GM12878 (cell line): ENCODE measurements around the gene NET1. TPM values are rescaled to one million over a fixed set of nuclear protein-coding genes. Genes with fewer than 3 reads are reported as not detected.

Source experiments
- ATAC-seq: fragments of 200-7000 bp; cut with Tn5 transposase; 3 replicates; pipeline ENCODE4 v1.9.1; 2020; ENCODE audit warnings: mild to moderate bottlenecking, moderate library complexity
- BruUV-seq: library from RNA; stranded (reverse); fragments of 400-500 nt; replicated peaks from 2 replicates; lab custom pipeline; 2021; lab: Mats Ljungman, UMichigan
- CTCF ChIA-PET: fragments of 300-600 bp; sonication (Branson Sonifier 250); formaldehyde crosslinking; extraction: SDS; loops from one replicate; lab custom pipeline; 2021; ENCODE audit warnings: inconsistent platforms; lab: Yijun Ruan, JAX
- POLR2A ChIA-PET: fragments of 350-600 bp; formaldehyde crosslinking; extraction: SDS; loops from one replicate; lab custom pipeline; 2021; ENCODE audit warnings: inconsistent platforms; lab: Charles Lee
- RAD21 ChIA-PET: fragments of 300-600 bp; sonication (Branson Sonifier 250); formaldehyde crosslinking; loops from one replicate; lab custom pipeline; 2023; ENCODE audit warnings: antibody characterized with exemption; ENCODE audit not compliant: unreplicated experiment; lab: Charles Lee
- SMC1A ChIA-PET: fragments of 300-600 bp; sonication (Branson Sonifier 250); formaldehyde crosslinking; loops from one replicate; lab custom pipeline; 2023; ENCODE audit not compliant: unreplicated experiment, uncharacterized antibody; lab: Charles Lee
- DNase-seq: peaks from one replicate; pipeline ENCODE4 v3.0.0-alpha.2; 2011; ENCODE audit warnings: low read depth, low spot score
- FAIRE-seq: peaks from 3 replicates; lab custom pipeline; 2011; peaks lifted over from hg19 to GRCh38; lab: Jason Lieb, UNC
- H2AFZ ChIP-seq: 2 replicates; pipeline ENCODE4 v1.6.0; 2011; ENCODE audit warnings: low read depth, low read length, control low read depth; ENCODE audit not compliant: control insufficient read depth
- H3K27ac ChIP-seq: 2 replicates; pipeline ENCODE4 v1.5.1; 2011; ENCODE audit warnings: control low read depth; ENCODE audit not compliant: control insufficient read depth, insufficient read depth
- H3K27me3 ChIP-seq, 2 experiments: replicated peaks in 1 of 2; 2 replicates each; pipeline versions ENCODE4 v1.6.0 to v1.6.1; 2011; ENCODE audit warnings: low read length in 1 of 2; ENCODE audit not compliant: control insufficient read depth in 2 of 2, insufficient read depth in 2 of 2
- H3K36me3 ChIP-seq, 2 experiments: 2 replicates each; pipeline ENCODE4 v1.5.1; 2011; ENCODE audit warnings: low read length in 1 of 2; ENCODE audit not compliant: control insufficient read depth in 2 of 2, insufficient read depth in 2 of 2
- H3K4me1 ChIP-seq: 2 replicates; pipeline ENCODE4 v1.6.1; 2011; ENCODE audit warnings: mild to moderate bottlenecking, low read length, moderate library complexity, mixed read lengths; ENCODE audit not compliant: control insufficient read depth, insufficient read depth
- H3K4me2 ChIP-seq: 2 replicates; pipeline ENCODE4 v1.6.0; 2011; ENCODE audit warnings: control low read depth; ENCODE audit not compliant: control insufficient read depth, insufficient read depth
- H3K4me3 ChIP-seq: fragments of 200-600 bp; sonication (generic); 2 replicates; pipeline ENCODE4 v1.5.1; 2016
- H3K79me2 ChIP-seq: 2 replicates; pipeline ENCODE4 v1.6.0; 2011; ENCODE audit warnings: low read length; ENCODE audit not compliant: control insufficient read depth, insufficient read depth
- H3K9ac ChIP-seq: 2 replicates; pipeline ENCODE4 v1.8.0; 2011; ENCODE audit warnings: low read length, control low read depth, mixed read lengths; ENCODE audit not compliant: control insufficient read depth, insufficient read depth
- H3K9me3 ChIP-seq: replicated peaks from 3 replicates; pipeline ENCODE4 v1.5.1; 2011; ENCODE audit warnings: mild to moderate bottlenecking, low read length; ENCODE audit not compliant: control insufficient read depth, insufficient read depth
- H4K20me1 ChIP-seq: 2 replicates; pipeline ENCODE4 v1.6.0; 2011; ENCODE audit not compliant: control insufficient read depth, insufficient read depth
- ESRRA ChIP-seq: IDR thresholded peaks from 2 replicates; pipeline ENCODE4 v1.6.1; 2012; ENCODE audit warnings: mild to moderate bottlenecking, low read length, improper control_type of control experiment
- HCFC1 ChIP-seq: fragments of 150-350 bp; IDR thresholded peaks from 2 replicates; pipeline ENCODE4 v1.6.1; 2014; ENCODE audit warnings: low read length
- IKZF1 ChIP-seq: fragments of 450-650 bp; conservative IDR thresholded peaks from 2 replicates; pipeline ENCODE4 v1.6.1; 2017; ENCODE audit warnings: antibody characterized with exemption, mild to moderate bottlenecking
- NBN ChIP-seq: fragments of 450-650 bp; IDR thresholded peaks from 2 replicates; pipeline ENCODE4 v1.6.1; 2016
- NFIC ChIP-seq: IDR thresholded peaks from 2 replicates; pipeline ENCODE4 v1.6.1; 2012; ENCODE audit warnings: low read depth, mild to moderate bottlenecking, inconsistent platforms, low read length, moderate library complexity
- PRDM15 ChIP-seq: fragments of 450-650 bp; formaldehyde crosslinking; IDR thresholded peaks from 2 replicates; pipeline ENCODE4 v1.4.0; 2020; ENCODE audit warnings: mild to moderate bottlenecking, moderate library complexity
- TAF1 ChIP-seq: IDR thresholded peaks from 2 replicates; pipeline ENCODE4 v1.6.1; 2011; ENCODE audit warnings: mild to moderate bottlenecking, low read depth, low read length, borderline replicate concordance
- ZNF24 ChIP-seq: fragments of 450-650 bp; IDR thresholded peaks from 2 replicates; pipeline ENCODE4 v1.6.1; 2017; ENCODE audit warnings: antibody characterized with exemption, mild to moderate bottlenecking
- WGBS: methylation state at CpG from one replicate; pipeline ENCODE4 v1.1.6; 2016; ENCODE audit warnings: low lambda C conversion rate; ENCODE audit not compliant: insufficient replicate concordance, insufficient coverage; ENCODE audit errors: missing lambda C conversion rate; 5-methylcytosine and 5-hydroxymethylcytosine counted together
- in situ Hi-C: fragments of 300-500 bp; cut with MboI; formaldehyde crosslinking; loops from 9 replicates; pipeline ENCODE4 v1.14.3; 2018; ENCODE audit warnings: mixed read lengths
- intact Hi-C: fragments of 100-400 bp; cut with micrococcal nuclease; formaldehyde crosslinking; loops from one replicate; pipeline ENCODE4 v1.14.2; 2022; ENCODE audit not compliant: unreplicated experiment
- polyA plus RNA-seq, 11 experiments: library from polyadenylated mRNA; depleted of rRNA in 4 of 11; unstranded in 6 of 11; stranded (reverse) in 5 of 11; fragments of >200 nt; fragmentation: Nextera tagmentation in 4 of 11; fragmentation: Illumina TruSeq in 1 of 11; extraction: Ambion mirVana in 4 of 11; extraction: Trizol in 1 of 11; gene quantifications; 1 replicate in 1 of 11; 2 replicates in 10 of 11; pipeline versions ENCODE4 v1.2.1 to v1.2.3, GENCODE V29; 2011 to 2016; ENCODE audit warnings: inconsistent platforms in 2 of 11, missing spikeins in 2 of 11, low read depth in 1 of 11
- total RNA-seq, 4 experiments: library from RNA; depleted of rRNA in 3 of 4; stranded (reverse); fragments of >200 nt in 3 of 4; fragmentation: Illumina TruSeq in 1 of 4; extraction: Trizol in 1 of 4; gene quantifications; 2 replicates each; pipeline versions ENCODE4 v1.2.1 to v1.2.3, GENCODE V29; 2013 to 2021

The NET1 gene
- total and polyA plus RNA-seq, 10 of the 15 experiments (the other 5 are each of a cell fraction or from before 2014, with no cell fraction given) = 6.5 to 22.7 (median 18.4) TPM

GRCh38 chr10:5450605-5451384 is 38.4 kb downstream of the NET1 start:
- Histone ChIP-seq H3K27me3 (no peaks in the 10 kb centered on the region), H3K27ac (no peak overlapping the region), H3K4me2 (no peak overlapping the region), H4K20me1 (no peaks in the 10 kb centered on the region)
- BruUV-seq = no TSS peak
- ChIA-PET SMC1A (interaction anchor here (0.5 kb wide), 1 partner anchor 219 kb away, joined by 3 read pairs; no protein-coding TSS in a partner anchor), RAD21 (no interaction called here)
- intact Hi-C loops = no loop called here
- no peak for DNase-seq
- TF ChIP-seq ESRRA (no peak), NBN (no peak), NFIC (no peak), ZNF24 (no peak), HCFC1 (no peak), PRDM15 (CRISPR knock-in tag) (no peak), IKZF1 (no peak), TAF1 (no peak)
- TF ChIP-seq, all 136 proteins: peak for 0
- Histone ChIP-seq H3K4me3 (no peak overlapping the region), H3K9me3 (no peaks in the 10 kb centered on the region), H3K4me1 (peaks cover 21% of the 10 kb centered on the region), H3K79me2 (no peaks in the 10 kb centered on the region; the same call in 1 of the 2 replicates), H3K36me3 (peaks cover 5 to 14% of the 10 kb centered on the region in 2 experiments), H2AFZ (no peak overlapping the region), H3K9ac (no peak overlapping the region)
- 100% methylated on average over 4 of the region's 4 CpGs for WGBS
- ATAC-seq = no peak
- FAIRE-seq = no peak
- in situ Hi-C loops = no loop called here
- CTCF ChIA-PET = no interaction called here
- POLR2A ChIA-PET = no interaction called here
